ENCODE data around the gene NFYC.

The NFYC gene

DNA sequence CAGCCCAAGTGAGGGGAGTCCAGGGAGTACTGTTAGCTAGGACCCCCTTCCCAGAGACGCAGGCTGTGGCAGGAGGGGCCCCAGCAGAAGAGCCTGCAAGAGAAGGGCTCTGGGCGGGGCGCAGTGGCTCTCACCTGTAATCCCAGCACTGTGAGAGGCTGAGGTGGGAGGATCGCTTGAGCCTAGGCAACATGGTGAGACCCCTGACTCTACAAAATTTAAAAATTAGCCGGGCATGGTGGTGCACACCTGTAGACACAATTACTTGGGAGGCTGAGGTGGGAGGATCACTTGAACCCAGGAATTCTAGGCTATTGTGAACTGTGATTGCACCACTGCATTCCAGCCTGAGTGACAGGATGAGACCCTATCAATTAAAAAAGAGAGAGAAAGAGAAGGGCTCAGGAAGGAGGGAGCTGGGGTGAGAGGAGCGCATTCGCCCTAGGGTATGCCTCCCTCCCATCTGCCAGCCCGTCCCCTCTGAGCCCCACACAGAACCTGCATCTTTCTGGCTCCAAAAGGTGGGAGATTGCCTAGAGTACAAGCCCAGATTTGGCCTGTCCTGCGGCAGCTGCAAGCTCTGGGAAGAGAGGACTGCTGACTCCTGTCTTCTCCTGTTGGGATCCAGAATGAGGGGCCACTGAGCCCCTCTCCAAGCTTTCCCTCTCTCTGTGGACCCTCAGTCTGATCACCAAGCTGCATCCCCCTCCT lies 95.6 kb downstream of the NFYC start (continued):
- no peak for TF ChIP-seq ZNF670 (tag by site-specific recombination; IDR thresholded peaks at IDR 0.05; ENCODE audit: low read depth)
- TF ChIP-seq, protein P1, sequence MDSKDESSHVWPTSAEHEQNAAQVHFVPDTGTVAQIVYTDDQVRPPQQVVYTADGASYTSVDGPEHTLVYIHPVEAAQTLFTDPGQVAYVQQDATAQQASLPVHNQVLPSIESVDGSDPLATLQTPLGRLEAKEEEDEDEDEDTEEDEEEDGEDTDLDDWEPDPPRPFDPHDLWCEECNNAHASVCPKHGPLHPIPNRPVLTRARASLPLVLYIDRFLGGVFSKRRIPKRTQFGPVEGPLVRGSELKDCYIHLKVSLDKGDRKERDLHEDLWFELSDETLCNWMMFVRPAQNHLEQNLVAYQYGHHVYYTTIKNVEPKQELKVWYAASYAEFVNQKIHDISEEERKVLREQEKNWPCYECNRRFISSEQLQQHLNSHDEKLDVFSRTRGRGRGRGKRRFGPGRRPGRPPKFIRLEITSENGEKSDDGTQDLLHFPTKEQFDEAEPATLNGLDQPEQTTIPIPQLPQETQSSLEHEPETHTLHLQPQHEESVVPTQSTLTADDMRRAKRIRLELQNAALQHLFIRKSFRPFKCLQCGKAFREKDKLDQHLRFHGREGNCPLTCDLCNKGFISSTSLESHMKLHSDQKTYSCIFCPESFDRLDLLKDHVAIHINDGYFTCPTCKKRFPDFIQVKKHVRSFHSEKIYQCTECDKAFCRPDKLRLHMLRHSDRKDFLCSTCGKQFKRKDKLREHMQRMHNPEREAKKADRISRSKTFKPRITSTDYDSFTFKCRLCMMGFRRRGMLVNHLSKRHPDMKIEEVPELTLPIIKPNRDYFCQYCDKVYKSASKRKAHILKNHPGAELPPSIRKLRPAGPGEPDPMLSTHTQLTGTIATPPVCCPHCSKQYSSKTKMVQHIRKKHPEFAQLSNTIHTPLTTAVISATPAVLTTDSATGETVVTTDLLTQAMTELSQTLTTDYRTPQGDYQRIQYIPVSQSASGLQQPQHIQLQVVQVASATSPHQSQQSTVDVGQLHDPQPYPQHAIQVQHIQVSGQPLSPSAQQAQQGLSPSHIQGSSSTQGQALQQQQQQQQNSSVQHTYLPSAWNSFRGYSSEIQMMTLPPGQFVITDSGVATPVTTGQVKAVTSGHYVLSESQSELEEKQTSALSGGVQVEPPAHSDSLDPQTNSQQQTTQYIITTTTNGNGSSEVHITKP (tag by site-specific recombination; IDR thresholded peaks at IDR 0.05): no peak
- TF ChIP-seq, protein P2, sequence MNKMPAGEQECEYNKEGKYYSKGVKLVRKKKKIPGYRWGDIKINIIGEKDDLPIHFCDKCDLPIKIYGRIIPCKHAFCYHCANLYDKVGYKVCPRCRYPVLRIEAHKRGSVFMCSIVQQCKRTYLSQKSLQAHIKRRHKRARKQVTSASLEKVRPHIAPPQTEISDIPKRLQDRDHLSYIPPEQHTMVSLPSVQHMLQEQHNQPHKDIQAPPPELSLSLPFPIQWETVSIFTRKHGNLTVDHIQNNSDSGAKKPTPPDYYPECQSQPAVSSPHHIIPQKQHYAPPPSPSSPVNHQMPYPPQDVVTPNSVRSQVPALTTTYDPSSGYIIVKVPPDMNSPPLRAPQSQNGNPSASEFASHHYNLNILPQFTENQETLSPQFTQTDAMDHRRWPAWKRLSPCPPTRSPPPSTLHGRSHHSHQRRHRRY (tag by site-specific recombination; IDR thresholded peaks at IDR 0.05): no peak

DNA sequence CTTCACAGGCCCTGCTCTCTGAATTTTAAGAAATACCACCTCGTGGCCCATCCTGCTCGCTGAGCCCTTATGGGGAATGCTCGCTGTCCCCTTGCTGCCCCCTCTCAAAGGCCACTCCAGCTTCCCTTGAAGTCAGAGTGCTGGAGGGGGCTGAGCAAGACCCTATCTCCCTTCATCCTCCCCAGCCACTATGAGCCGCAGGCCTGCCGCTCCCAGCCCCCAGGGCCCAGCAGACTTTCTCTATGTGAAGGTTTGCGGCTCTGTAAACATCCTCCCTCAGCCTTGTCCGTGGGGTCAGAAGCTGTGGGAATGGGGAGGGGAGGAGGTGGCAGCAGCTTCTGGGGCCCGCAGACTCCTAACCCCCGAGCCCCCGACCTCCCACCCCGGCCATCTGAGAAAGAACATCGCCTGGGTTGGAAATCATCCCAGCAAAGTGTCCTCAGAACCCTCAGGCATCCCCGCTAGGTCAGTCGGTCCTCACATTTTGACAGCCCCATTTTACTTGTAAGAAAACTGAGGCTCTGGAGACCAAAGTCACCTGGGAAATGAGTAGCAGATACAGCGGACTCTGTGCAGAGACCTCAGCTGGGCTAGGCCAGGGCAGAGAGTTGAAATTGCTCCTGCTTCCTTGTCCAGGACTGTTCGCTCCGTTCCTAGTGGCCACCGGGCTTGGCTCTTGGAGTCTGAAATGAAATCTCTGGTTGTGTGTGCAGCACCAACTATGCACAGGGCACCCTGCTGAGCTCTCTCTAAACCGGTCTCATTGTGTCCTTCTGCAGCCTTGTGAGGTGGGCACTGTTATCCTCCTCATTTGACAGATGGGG lies 96.4 kb downstream of the NFYC start:
- Histone ChIP-seq H3K4me1 (ENCODE audit: control insufficient read depth, insufficient read depth, low read length) (peaks cover 4% of the 10 kb centered on the region; the same call in 1 of the 2 replicates), H3K4me3 (ENCODE audit: low read depth, low read length) (no peak overlapping the region), H3K36me3 (ENCODE audit: control insufficient read depth in 2 of 2, insufficient read depth in 1 of 2, low read length in 2 of 2) (no peaks in the 10 kb centered on the region), H3K9me3 (ENCODE audit: control insufficient read depth, insufficient read depth, low read depth, low read length) (no peaks in the 10 kb centered on the region), H3K27ac (ENCODE audit: extremely low read depth, low read depth, low read length) (no peak overlapping the region)
- TF ChIP-seq ZNF624 (tag by site-specific recombination; IDR thresholded peaks at IDR 0.05): no peak
- TF ChIP-seq ZNF510 (tag by site-specific recombination; IDR thresholded peaks at IDR 0.05; ENCODE audit: insufficient replicate concordance): no peak
- POLR2A ChIA-PET: no interaction called here
- CTCF ChIA-PET: interaction anchor here (0.6 to 3.6 kb wide), 4 partner anchors 13 to 680 kb away, joined by 3 to 15 read pairs (median 6); no protein-coding TSS in a partner anchor

DNA sequence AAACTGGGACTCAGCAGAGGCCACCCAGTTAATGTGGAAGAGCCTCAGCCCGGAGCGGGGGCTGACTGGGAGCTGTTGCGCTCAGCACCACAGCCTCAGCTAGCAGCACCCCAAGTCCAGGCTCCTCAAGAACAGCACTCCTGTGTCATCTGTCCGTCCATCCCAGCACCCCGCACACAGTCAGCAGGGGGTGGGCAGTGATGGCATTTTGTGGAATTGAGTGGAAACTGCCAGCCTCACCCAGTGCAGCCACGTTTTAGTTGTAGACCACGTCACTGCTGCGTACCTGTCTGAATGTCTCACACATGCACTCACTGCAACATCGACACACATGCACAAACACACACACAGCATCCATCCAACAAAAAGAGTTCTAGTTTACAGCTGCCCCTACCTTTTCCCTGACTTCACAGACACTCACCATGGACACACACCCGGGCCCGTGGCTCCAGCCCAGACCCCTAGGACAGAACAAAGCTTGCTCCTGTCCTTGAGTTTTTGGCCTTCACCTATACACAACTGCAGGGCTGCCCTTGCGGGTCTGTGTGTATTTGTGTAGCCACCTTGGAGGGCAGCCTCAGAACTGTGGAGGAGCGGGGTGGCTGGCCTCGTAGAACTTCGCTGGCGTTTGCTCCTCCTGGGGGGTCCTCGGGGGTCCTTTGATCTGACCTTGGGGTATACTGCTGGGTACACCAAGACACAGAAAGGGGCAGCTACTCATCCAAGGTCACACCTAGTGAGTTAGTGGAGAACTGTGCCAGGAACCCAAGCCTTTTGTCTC lies 97.2 kb downstream of the NFYC start:
- Histone ChIP-seq H3K9me3 (ENCODE audit: control insufficient read depth, insufficient read depth, low read depth, low read length) (no peaks in the 10 kb centered on the region), H3K36me3 (ENCODE audit: control insufficient read depth in 2 of 2, insufficient read depth in 1 of 2, low read length in 2 of 2) (no peaks in the 10 kb centered on the region), H3K27ac (ENCODE audit: extremely low read depth, low read depth, low read length) (no peak overlapping the region), H3K4me1 (ENCODE audit: control insufficient read depth, insufficient read depth, low read length) (no peaks in the 10 kb centered on the region), H3K4me3 (ENCODE audit: low read depth, low read length) (no peak overlapping the region)
- ChIA-PET POLR2A (no interaction called here), CTCF (interaction anchor here (0.6 to 3.6 kb wide), 3 partner anchors 14 to 680 kb away, joined by 3 to 15 read pairs (median 6); no protein-coding TSS in a partner anchor)
- peak; percentile 84 for TF ChIP-seq ZNF157 (tag by site-specific recombination; IDR thresholded peaks at IDR 0.05)
- TF ChIP-seq SP7 (tag by site-specific recombination; IDR thresholded peaks at IDR 0.05): no peak

DNA sequence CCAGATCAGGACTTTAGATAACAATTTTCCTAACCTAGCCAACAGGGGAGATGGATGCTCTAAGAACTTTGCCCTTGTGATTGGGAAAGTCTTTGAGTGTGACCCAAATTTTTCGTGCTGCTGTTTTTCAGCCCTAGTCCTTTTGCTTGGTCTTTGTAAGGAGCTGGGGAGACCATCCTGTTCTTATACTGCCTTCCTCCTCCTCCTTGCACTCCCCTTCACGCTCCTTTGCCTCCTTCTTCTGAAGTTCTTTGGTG lies 97.8 kb downstream of the NFYC start:
- no peak overlapping the region for H3K4me3 ChIP-seq (ENCODE audit: low read depth, low read length)
- ChIA-PET CTCF (interaction anchor here (1.6 to 3.6 kb wide), 2 partner anchors 14 to 15 kb away, joined by 10 to 15 read pairs; no protein-coding TSS in a partner anchor), POLR2A (no interaction called here)
- H3K27ac ChIP-seq (ENCODE audit: extremely low read depth, low read depth, low read length): no peak overlapping the region
- TF ChIP-seq ZNF521 (tag by site-specific recombination; IDR thresholded peaks at IDR 0.05) (no peak), ZFP3 (tag by site-specific recombination; IDR thresholded peaks at IDR 0.05; ENCODE audit: low read depth) (no peak), ZNF777 (tag by site-specific recombination; IDR thresholded peaks at IDR 0.05; ENCODE audit: borderline replicate concordance) (no peak), ZBTB1 (tag by site-specific recombination; IDR thresholded peaks at IDR 0.05) (no peak), ZNF433 (tag by site-specific recombination; IDR thresholded peaks at IDR 0.05; ENCODE audit: low read depth) (no peak), ZNF140 (tag by site-specific recombination; IDR thresholded peaks at IDR 0.05) (no peak), GFI1B (tag by site-specific recombination; IDR thresholded peaks at IDR 0.05) (no peak), ZNF404 (tag by site-specific recombination; IDR thresholded peaks at IDR 0.05) (no peak), RBAK (tag by site-specific recombination; IDR thresholded peaks at IDR 0.05) (no peak), ZNF302 (tag by site-specific recombination; IDR thresholded peaks at IDR 0.05; ENCODE audit: low read depth) (no peak), ZNF621 (tag by site-specific recombination; IDR thresholded peaks at IDR 0.05) (no peak), SETDB1 (IDR thresholded peaks at IDR 0.05; ENCODE audit: insufficient read length, low read length) (no peak), ZNF530 (tag by site-specific recombination; IDR thresholded peaks at IDR 0.05; ENCODE audit: low read depth) (no peak)
- H3K4me1 ChIP-seq (ENCODE audit: control insufficient read depth, insufficient read depth, low read length): no peaks in the 10 kb centered on the region
- no peaks in the 10 kb centered on the region for H3K9me3 ChIP-seq (ENCODE audit: control insufficient read depth, insufficient read depth, low read depth, low read length)
- no peaks in the 10 kb centered on the region for H3K36me3 ChIP-seq (ENCODE audit: control insufficient read depth in 2 of 2, insufficient read depth in 1 of 2, low read length in 2 of 2)

All from HEK293 (cell line).